NCI-H226 (cell line): Measurements from ENCODE around the gene TSHZ1.

ENCODE experiments used
- DNase-seq: peaks from one replicate; pipeline ENCODE4 v3.0.0-alpha.2; 2015

Gene TSHZ1

GRCh38 chr18:75222407-75222806 lies 11.8 kb downstream of the TSHZ1 start:
- no peak for DNase-seq

DNA sequence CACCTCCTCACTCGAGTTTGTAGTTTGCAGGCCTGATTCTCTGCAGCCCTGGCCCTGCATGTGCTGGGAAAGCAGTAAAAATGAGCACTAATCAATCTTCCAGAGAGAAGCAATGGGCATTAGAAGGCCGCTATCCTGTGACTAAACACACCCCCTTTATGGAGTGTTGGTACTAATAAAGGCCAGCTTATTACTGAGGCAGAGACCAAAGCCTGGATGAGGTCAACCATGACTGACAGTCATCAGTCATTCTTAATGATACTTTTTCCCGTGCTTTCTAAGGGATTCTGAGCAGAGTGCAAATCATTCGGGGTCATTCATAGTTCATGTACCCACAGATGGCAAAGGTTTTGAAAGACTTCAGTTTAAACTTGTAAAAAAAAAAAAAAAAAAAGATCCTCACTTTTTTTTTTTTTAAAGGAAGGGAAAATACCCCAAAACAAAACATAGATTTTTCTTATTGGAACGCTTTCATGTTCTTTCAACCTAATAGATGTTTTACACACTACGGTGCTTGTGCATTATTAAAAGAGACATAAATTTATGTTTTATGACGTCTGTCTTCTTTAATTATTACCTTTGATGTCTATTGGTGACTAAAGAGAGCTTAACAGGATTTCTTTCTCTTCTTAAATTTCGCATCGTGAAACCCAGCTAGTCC lies 13.2 kb downstream of the TSHZ1 start:
- no peak for DNase-seq

DNA sequence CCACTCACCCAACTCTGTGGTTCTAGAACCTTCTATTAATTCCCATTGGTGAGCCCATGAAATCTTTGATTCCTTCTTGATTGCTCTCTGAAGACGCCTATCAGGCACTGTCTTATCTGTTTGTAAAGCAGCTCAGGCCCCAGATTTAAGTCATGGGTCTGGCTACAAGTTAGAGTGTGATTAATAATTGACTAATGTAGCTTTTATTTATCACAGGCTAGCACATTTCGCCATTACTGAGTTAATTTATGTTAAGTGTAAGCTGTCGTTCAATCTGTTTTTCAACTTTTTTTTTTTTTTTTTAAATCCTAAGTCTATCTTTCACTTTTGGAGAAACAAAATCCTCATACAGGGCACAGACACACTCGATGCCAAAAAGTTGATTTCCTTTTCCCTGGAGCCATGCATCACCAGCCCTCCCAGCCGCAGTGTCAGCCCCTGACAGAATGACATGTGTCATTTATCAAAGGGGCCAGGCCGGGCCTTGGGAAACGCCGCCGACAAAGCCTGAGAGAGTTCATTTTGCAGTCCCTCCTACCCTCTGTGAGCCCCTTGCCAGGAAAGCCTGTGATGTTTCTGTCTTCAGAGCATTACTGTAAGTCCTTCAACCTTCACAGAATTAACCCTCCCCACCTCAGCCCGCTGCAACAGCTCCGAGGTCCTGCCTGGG lies 15.8 kb downstream of the TSHZ1 start:
- no peak for DNase-seq

- no peak for DNase-seq
These were observed 16.3 kb downstream of the TSHZ1 start for GRCh38 chr18:75226956-75227316.

GRCh38 chr18:75227535-75228296 lies 17.1 kb downstream of the TSHZ1 start:
- DNase-seq: no peak

DNA sequence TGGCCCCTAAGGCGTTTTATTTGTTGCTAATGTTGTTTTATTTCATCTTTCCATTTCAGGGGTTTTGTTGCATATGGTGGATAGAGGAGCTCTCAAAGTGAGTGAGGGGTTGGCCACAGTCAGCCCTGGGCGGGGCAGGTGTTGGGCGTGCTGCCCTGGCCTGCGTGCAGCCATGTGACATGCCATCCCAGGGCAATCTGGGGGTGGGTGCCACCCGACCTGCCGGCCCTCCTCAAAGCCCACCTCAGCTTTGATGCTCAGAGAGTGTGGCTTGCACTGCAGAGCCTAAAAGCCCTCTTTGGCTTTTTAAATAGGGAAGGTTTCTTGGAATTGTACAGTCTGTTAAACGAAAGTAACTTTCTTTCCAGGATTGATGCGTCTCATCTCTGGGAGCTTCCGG lies 18.4 kb downstream of the TSHZ1 start:
- no peak for DNase-seq

DNA sequence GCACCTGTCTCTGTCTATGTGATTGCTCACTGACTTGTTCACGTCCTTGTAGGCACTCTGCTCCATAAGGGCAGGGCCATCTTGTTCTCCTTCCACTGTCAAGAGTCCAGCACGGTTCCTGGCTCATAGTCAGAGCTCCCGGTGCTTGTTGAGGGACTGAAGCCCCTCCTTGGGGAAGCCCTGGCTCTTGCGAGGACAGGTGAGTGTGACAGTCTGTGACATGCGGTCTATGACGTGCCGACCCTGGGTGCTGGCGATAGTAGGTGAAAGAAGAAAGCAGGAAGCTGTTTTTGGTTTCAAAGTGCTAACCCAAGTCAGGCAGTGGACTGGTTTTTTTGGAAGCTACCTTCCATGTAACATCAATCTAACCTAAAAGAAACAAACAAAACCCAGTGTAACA lies 18.8 kb downstream of the TSHZ1 start:
- DNase-seq: no peak

GRCh38 chr18:75230163-75231052 lies 19.8 kb downstream of the TSHZ1 start:
- no peak for DNase-seq

- no peak for DNase-seq
These were observed 20.4 kb downstream of the TSHZ1 start for GRCh38 chr18:75231053-75231406.

- DNase-seq: no peak
These were observed 24.3 kb downstream of the TSHZ1 start for GRCh38 chr18:75234901-75235300.

GRCh38 chr18:75235896-75236295 lies 25.3 kb downstream of the TSHZ1 start:
- no peak for DNase-seq

DNA sequence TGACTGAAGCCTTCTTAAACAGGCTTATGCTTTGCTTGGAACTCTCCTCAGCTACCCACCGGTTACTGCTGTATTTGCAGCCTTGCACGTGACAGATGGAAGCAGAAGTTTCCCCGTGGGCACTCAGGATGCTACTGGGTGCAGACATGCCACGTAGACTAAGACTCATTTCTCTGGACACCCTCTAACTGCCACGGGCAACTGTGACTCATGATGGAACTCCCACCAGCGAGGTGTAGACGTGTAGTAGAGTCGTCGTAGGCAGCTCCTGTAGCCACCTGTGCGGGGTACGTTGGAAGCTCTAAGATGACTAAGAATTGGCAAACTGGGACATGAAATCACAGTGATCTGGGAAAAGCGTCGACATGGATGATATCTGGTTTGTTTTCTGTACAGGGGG lies 27.5 kb downstream of the TSHZ1 start:
- no peak for DNase-seq

DNA sequence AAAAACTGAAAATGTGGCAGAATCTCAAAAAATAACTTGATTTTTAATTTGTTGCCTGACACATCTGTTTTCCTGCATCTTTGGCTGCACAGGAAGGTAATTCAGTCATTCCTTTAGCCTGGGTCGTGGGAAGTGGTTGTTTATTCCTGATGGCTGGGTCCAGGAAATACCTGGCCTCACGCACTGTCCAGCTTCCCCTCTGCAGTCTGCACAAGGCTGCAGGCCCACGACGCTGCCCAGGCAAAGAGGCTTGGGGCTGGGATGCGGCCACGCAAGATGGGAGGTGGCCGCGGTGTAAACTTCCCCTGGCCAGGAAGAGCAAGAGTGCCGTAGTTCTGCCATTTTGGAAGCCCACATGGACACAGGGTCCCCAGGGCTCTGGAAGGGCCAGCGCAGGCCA lies 28.2 kb downstream of the TSHZ1 start:
- no peak for DNase-seq

DNA sequence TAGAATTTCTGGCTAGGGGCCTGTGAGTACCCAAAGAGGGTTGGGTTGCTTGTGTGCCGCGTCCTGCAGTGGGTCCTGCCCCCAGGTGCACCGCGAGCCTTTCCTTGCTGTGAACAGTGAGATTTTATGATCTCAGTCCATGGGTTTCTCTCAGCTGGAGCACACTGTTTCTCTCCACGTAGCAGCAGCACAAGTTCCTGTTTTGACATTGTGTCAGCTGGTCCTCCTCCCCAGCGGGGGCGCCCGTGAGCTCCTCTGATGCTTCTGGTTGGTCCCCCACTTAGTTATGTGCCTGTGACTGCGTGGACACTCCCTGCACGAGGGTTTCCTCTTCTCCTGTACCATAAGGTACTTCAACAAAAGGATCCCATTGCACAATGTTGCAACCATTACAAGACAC lies 29.8 kb downstream of the TSHZ1 start:
- DNase-seq: no peak

DNA sequence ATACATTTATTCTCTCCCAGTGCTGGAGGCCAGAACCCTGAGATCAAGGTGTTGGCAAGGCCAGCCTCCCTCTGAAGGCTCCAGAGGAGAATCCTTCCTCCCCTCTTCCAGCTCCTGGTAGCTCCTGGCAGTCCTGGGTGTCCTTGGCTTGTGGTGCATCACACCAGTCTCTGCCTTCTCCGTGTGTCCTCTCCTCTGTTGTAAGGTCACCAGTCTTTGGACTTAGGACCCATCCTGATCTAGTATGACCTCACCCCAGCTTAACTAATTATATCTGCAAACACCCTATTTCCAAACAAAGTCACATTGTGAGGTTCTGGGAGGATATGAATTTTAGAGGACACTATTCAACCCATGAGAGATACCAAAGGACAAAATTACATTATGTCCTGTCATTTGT lies 31.1 kb downstream of the TSHZ1 start:
- DNase-seq: no peak

GRCh38 chr18:75244351-75245313 lies 34.0 kb downstream of the TSHZ1 start:
- DNase-seq: no peak

DNA sequence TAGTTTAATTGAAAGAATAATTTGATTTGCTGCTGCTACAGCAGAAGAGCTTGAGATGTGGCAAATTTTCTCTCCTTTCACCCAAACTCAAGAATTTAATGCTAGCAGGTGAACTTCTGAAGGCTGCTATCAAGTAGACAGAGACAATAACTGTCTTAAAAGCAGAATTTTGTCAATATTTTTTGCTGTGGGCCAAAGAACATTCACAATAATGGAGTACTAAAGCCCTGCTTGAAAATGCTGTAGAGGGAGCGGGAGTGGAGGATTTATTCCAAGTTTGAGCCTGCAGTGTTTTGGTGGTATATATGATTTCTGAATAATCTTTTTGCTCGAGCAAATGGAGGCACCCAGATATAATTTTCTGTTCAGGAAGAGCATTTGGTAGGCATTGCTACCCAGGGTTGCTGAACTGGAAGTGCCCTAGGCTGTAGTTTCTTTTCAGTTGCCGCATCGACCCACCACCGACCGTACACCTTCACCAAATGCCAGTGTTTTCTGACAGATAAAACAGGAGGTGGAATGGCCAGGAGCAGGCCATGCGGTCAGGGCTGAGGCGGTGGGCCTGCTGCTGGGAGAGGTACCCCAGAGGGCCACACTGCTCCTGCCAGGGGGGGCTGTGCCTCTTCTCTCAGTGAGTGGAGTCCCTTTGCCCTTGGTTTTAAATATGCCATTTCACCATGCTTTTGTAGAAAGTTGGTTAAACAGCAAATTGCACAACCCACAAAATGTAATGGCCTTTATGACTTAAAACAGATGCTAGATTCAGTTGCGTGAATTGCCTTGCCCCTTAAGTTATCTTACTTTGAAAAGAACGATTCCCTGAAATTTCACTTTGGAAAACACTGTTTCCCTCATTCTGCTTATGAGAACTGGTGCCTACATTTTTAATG lies 36.4 kb downstream of the TSHZ1 start:
- DNase-seq: no peak

GRCh38 chr18:75247611-75248421 lies 37.2 kb downstream of the TSHZ1 start:
- no peak for DNase-seq

GRCh38 chr18:75248426-75249174 lies 38.0 kb downstream of the TSHZ1 start:
- no peak for DNase-seq
